GM18907 (cell line): ENCODE results near the gene TRRAP.

Experiments used
- ATAC-seq: cut with Tn5 transposase; IDR thresholded peaks from one replicate; pipeline ENCODE4 v1.9.1; 2021; ENCODE audit warnings: mild to moderate bottlenecking, moderate library complexity; ENCODE audit not compliant: unreplicated experiment

The TRRAP gene

DNA sequence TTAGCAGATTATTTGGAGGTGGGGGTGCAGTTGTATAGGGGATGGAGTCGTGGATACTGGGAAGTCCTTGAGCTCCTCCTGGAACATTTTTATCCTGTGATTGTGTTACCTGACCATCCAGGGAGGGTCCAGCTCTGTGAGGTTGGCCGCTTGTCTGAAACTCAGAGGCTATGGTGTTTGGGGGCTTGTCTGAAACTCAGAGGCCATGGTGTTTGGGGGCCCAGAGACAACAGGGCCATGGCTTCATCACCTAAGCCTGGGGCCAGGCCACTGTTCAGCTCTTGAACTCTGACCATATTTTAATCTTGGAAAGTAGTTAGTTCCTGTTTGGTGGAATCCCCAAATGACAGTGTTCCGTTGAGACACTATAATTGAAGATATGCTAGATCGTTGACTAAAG, 66.1 kb downstream of the TRRAP start:
- ATAC-seq: no peak

DNA sequence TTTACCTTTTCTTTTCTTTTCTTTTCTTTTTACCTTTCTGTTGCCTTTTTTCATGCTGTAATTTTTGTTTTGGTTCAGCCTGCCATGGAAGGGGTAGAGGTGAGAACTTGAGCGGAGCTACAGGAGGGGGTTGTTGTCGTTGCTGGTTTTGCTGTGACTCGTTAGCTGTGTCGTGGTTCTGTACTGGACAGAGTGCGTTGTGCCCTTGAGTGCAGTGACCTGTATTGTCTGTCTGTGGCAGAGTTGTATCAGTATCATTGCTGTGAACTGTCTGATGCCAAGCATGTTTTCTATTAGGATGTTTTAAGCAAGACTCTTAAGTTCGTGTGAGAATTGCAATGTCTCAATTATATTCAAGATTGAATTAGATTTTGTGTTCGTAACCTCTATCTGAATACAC, 67.5 kb downstream of the TRRAP start:
- ATAC-seq: no peak

DNA sequence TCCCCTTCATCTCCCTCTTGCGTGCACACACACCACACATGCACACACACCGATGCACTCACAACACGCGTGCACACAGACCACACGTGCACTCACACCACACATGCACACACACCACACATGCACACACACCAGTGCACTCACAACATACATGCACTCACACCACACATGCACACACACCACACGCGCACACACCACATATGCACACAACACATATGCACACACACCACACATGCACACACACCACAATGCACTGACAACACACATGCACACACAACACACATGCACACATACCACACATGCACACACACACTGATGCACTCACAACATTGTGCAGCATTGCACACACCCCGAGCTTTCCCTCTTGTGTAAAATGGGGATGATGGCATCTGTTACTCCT, 68.1 kb downstream of the TRRAP start:
- no peak for ATAC-seq

DNA sequence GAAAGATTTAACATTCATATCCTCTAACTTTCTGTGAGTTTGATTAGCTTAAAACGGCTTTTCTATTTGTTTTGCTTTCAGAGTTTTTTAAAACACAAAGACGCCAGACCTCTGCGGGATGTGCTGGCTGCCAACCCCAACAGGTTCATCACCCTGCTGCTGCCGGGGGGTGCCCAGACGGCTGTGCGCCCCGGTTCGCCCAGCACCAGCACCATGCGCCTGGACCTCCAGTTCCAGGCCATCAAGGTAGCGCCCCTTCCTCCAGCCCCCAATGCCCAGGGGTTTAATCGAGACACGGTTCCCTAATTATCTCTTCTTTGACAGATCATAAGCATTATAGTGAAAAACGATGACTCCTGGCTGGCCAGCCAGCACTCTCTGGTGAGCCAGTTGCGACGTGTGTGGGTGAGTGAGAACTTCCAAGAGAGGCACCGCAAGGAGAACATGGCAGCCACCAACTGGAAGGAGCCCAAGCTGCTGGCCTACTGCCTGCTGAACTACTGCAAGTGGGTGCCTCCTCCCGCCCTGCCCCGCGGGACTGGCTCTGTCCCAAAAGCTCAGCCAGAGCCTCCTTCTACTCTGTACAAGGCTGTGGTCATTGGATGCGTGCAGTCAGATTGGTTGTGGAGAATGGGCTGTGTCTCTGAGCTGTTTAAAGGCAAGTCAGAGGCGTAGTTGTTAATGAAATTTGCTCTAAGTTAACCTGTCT, 71.2 kb downstream of the TRRAP start:
- no peak for ATAC-seq

DNA sequence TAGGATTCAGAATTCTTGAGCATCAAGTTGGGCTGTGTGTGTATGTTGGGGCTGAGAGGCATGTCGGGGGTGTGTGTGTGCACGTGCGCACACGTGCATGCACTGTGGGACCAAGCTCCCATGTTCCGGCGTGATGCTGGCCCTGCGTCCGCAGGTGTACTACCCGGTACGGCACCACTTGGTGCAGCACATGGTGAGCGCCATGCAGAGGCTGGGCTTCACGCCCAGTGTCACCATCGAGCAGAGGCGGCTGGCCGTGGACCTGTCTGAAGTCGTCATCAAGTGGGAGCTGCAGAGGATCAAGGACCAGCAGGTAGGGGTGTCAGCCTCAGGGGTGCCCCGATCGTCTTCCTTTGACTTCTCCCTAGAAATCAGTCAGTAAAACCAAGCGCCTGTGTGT, 77.7 kb downstream of the TRRAP start:
- ATAC-seq: no peak

DNA sequence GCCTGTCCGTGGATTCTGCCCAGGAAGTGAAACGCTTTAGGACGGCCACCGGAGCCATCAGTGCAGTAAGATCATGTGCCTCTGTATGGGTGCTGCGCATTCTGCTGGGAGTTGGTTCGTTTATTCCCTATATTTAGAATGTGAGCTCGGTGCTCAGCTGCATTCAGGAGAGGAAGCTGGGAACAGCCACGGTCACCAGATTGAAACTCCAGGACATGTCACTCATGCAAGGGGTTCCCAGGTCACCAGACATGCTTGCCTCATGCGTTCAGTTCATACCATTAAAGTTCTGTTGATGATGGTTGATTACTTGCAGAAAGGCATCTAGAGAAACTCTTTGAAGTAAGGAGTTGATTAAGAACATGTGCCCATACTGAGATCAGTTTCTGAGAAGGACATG, 78.1 kb downstream of the TRRAP start:
- ATAC-seq: no peak

DNA sequence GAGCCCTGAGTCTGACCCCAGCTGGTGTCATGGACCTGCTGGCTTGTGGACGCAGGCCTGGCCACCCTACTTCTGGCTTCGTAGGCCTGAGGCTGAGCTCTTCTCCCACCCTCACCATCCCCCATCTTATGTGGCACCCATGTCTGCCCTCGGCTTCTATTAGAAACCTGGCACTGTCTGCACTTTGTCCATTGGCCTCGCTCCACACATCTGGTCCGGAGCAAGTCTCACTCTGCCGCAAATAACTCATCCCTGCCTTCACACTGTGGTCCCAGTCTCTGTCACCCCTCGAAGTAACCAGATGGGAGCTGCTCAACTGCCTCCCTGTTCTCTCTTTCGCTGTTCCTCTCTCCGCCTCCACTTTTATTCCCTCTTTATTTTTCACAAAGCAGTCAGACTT, 78.6 kb downstream of the TRRAP start:
- ATAC-seq: no peak

DNA sequence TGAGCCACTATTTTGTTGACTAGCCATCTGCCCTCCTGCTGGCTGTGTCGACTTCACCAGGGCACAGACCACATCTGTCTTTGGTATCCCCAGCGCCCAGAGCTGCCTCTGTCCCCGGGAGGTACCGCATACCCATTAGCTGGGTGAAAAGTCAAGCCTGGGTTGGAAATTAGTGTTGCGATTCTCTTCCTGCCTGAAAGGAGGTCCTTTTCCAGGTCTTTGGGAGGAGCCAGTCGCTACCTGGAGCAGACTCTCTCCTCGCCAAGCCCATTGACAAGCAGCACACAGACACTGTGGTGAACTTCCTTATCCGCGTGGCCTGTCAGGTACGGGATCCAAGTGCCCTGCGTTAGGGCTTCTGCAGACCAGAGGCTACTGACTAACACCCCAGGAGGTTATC, 79.4 kb downstream of the TRRAP start:
- ATAC-seq: no peak

DNA sequence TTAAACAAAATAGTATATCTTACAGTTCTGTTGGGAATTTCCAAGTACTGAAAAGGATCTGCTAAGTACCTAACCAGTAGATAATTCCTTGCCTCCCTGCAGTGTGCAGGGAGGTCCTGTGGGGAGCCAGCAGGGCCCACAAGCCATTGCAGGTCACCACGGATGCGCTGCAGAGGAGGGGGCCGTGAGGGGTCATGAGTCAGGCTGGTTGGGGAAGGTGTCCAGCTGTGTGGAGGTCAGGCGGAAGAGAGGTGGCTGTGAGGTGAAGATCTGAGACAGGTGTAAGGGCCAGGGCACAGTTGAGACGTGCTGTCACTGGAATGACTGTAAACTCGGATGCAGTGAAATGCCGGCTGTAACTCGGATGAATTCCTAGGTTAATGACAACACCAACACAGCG, 80.6 kb downstream of the TRRAP start:
- ATAC-seq: no peak

DNA sequence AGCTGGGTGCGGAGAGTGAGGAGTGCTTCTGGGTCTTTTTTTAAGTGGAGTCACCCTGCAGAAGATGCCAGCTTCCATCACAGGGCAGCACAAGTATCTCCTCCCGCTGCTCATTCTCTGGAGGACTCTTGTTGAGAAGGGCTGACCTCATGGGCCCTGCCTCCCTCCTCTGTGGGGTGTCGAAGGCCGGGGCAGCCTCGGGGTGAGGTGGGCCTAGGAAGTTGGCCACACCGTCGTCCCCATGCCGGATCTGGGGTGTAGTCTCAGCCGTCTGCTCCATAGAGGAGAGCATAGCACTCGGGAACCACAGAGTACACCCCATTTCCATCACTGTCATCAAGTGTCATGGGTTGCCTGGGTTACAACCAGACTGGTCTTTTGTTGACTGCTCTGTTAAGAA, 85.0 kb downstream of the TRRAP start:
- ATAC-seq: no peak

DNA sequence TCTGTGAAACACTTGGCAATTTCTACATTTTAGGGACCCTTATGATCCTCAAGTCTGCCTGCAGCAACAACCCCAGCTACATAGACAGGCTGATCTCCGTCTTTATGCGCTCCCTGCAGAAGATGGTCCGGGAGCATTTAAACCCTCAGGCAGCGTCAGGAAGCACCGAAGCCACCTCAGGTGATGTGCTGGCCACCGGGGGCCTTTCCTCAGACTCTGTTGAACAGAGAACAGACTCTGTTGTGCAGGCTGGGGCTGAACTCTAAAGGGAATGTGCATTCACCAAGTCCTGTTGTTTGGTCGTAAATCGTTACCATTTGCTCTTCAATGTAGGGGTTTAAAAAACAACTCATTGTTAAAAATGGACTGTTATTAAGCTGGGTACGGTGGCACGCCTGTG, 86.3 kb downstream of the TRRAP start:
- no peak for ATAC-seq

DNA sequence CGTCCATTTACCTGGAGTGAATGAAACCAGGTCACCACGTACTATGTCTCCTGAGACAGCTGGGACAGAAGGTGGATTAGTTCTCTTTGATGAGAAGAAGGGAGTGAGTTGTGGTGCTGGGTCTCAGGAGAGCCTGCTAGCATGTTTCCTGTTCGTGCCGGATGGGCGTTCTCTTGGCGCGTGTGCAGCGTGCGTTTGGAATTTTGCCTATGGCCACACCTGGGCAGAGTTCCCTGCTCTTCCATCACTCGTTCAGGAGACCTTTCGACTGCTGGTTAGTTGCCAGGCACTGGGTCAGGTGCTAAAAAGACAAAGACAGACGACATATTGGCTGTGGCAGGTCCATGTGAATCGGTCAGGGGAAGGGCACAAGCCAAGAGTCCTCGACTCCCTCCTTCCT, 90.3 kb downstream of the TRRAP start:
- ATAC-seq: no peak

DNA sequence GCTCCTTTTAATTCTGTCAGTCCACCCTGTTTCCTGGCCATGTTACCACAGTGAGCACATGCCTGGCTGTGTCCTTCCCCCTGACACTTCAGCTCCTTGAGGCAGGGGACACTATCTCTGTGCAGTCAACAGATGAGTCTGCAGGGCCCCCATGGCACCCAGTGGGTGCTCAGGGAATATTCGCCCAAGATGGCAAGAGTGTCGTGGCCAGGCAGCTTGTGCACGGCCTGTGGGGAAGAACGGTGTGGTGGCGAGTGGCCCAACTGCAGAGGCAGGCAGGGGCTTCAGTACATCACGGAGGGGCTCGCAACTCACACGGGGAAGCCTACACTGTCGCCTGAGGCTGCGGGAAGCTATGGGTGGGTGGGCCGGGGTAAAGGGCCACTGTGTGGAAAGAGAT, 91.1 kb downstream of the TRRAP start:
- no peak for ATAC-seq

DNA sequence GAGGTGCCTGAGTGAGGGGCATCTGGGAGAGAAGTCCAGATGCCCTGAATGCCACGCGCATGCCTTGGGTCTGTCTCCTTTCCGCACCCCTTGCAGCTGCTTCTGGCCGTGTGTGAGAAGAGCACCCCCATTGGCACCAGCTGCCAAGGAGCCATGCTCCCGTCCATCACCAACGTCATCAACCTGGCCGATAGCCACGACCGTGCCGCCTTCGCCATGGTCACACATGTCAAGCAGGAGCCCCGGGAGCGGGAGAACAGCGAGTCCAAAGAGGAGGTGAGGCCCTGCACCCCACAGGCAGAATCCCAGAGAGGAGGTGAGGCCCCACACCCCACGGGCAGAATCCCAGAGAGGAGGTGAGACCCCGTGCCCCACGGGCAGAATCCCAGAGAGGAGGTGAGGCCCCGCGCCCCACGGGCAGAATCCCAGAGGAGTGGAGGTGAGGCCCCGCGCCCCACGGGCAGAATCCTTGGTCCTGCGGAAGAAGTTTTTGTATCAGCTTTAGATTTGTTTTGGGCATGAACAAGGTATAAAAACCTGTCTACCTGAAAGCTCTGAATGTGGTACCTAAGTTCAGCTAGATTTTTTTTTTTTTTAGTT, 91.8 kb downstream of the TRRAP start:
- ATAC-seq: no peak

DNA sequence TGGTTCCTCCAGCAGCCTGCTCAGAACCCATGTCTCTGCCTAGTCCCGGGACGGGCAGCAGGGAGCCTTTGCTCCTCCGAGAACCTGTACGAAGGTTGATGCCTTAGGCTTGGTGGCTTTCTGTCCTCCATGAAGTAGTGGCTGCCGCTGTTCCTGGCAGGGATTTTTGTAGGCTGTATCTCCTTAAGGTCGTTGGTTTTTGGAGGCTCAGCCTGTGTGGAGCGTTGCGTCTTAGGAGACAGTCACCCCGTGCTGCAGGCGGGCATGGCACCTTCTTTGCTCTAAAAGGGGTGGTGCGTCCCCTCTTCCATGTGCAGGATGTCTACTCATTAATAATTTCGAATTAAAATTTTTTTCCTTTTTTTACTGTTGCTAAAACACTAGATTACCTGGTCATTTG, 92.5 kb downstream of the TRRAP start:
- no peak for ATAC-seq

DNA sequence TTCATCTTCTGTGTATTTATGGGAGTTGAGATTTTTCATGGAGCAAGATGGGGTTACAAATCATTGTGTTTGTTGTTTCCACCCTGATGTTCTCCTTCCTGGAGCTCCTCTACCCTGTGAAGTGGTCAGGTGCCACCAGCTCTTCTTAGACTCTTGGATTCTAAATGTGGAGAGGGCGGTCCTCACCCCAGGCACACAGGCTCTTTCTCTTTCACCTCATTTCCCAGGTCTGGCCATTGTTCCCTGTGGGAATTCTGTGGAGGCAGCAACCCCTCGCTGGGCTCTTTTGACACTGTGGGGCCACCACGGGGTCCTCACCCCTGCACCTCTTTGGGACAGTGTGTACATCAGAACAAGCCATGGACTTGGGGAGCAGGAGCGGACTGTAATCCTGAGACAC, 95.9 kb downstream of the TRRAP start:
- ATAC-seq: no peak

DNA sequence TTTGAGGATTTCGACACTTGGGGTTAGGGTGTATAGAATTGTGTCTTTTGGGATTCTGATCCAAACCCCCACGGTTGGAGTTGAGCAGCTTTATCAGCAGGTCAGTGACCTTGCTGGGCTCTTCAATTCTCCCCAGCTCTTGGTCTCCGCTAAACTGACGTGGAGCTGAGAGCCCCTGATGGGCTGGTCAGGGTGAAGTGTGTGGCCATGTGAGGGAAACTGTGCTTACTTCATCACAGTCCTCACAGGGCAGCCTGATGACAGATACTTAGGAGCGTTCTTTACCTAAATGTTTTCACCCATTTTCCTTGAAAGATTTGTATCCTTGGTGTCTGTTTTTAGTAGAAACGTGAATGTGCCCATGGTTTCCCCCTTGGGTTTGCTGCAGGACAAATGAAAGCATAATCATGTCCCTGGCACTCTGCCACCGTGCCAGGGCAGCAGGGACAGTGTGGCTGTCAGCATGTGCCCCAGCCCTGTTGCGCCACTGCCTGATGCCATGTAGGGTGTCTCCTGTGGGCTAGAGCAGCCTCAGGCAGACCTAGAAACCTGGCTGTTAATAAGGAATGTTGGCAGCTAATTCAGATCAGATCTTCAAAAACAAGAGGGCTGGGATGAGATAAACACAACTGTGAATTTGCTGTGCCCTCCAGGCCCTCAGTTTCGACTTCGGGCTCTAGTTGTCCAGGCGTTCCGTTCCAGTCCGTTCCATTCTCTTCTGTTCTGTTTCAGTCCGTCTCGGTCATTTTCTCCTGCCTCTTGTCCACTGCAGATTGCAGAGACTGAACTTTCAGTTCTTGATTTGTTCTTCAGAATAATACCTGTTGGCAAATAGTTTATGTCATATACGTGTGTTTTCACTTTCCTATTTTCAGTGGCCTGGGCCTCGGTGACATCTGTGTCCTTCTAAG, 96.8 kb downstream of the TRRAP start:
- ATAC-seq: no peak

DNA sequence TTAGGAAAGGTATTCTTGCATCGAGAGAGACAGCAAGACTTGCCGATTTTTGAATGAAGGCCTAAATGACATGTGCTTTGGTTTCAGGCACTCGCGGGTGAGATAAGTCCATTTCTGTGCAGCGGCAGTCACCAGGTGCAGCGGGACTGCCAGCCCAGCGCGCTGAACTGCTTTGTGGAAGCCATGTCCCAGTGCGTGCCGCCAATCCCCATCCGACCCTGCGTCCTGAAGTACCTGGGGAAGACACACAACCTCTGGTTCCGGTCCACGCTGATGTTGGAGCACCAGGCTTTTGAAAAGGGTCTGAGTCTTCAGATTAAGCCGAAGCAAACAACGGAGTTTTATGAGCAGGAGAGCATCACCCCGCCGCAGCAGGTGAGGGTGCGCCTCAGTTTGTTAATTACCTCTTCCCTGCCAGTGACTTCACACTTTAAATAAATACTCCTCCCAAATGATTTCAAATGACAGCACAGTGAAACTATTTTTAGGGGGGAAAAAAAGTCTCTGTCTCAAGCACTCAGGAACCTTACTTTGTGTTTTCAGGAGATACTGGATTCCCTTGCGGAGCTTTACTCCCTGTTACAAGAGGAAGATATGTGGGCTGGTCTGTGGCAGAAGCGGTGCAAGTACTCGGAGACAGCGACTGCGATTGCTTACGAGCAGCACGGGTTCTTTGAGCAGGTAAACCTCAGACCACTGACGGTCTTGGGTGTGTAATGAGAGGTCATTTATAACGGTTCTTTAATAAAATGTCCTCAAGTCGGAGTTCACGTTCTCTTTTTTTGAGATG, 98.3 kb downstream of the TRRAP start:
- ATAC-seq: no peak

DNA sequence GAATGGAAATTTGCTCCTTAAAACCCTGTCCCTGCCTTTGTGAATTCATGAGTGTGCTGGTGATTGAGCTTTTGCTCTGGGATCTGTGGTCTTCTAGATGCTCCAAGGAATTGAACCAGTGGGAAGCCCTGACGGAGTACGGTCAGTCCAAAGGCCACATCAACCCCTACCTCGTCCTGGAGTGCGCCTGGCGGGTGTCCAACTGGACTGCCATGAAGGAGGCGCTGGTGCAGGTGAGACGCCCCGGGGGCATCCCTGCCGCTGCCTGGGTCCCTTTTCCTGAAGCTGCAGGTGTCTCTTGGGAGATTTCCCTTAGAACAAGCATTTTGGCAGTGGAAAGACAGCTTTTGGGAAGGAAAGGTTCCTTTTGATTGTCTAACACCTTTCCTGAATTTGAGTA, 100.3 kb downstream of the TRRAP start:
- no peak for ATAC-seq

DNA sequence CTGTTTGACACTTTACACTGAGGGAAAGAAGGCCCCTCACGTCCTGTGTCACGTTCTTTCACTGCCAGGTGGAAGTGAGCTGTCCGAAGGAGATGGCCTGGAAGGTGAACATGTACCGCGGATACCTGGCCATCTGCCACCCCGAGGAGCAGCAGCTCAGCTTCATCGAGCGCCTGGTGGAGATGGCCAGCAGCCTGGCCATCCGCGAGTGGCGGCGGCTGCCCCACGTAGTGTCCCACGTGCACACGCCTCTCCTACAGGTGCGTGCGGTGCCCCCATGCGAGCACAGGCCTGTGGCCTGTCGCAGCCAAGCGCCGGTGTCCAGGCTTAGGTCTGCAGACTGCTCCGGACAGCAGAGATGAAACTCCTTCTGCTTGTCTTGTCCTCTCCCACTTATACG, 103.4 kb downstream of the TRRAP start:
- ATAC-seq: no peak

DNA sequence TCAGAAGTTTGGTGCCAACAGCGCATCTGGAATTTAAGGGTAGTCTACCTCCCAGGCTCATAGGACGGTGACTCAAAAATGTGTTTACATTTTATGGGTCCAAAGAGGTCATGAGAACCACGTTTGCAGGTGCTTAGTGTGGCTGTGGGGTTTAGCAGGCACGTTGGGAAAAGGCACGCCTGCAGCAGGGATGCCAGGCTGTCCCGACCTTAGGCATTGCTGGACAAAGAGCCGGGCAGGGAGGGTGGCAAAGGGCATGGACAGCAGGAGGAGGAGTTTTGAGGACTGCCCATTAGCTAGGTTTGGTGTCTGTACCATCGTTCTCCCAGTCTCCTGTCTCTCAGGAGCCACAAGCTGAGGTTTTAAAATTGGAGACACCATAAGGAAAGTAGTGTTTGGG, 104.4 kb downstream of the TRRAP start:
- no peak for ATAC-seq
